RKO (cell line): ENCODE measurements around the gene MYOT.
"Not testable (repeated sequence)": the region's sequence is repeated elsewhere in the genome, so short reads cannot be mapped to it uniquely, and the experiment has no call there.

Experiments
- DNase-seq: peaks from one replicate; pipeline ENCODE4 v3.0.0-alpha.2; 2016; ENCODE audit warnings: low spot score

MYOT gene

GRCh38 chr5:137856201-137856600 lies 11.5 kb upstream of the MYOT start:
- DNase-seq: no peak

GRCh38 chr5:137856916-137857862 lies 10.5 kb upstream of the MYOT start:
- DNase-seq: no peak

GRCh38 chr5:137858223-137858916 lies 9.3 kb upstream of the MYOT start:
- no peak for DNase-seq

- DNase-seq: no peak
Observed at GRCh38 chr5:137858954-137859353, 8.7 kb upstream of the MYOT start.

GRCh38 chr5:137862251-137862650 lies 5.4 kb upstream of the MYOT start:
- DNase-seq: no peak

GRCh38 chr5:137863653-137864052 lies 4.0 kb upstream of the MYOT start:
- DNase-seq: not testable (repeated sequence)

- DNase-seq: no peak
Observed at GRCh38 chr5:137866541-137867388, 895 bp upstream of the MYOT start.

GRCh38 chr5:137870647-137871339 lies 3.1 kb downstream of the MYOT start:
- no peak for DNase-seq

GRCh38 chr5:137871571-137871970 lies 3.9 kb downstream of the MYOT start:
- no peak for DNase-seq

- no peak for DNase-seq
Observed at GRCh38 chr5:137872466-137872865, 4.8 kb downstream of the MYOT start.

GRCh38 chr5:137876101-137876500 lies 8.4 kb downstream of the MYOT start:
- no peak for DNase-seq

- DNase-seq: no peak
Observed at GRCh38 chr5:137880313-137880712, 12.7 kb downstream of the MYOT start.

GRCh38 chr5:137887831-137888230 lies 20.2 kb downstream of the MYOT start:
- DNase-seq: no peak

GRCh38 chr5:137888466-137888862 lies 20.8 kb downstream of the MYOT start:
- DNase-seq: no peak

- no peak for DNase-seq
Observed at GRCh38 chr5:137888863-137889759, 21.5 kb downstream of the MYOT start, which contains the start of gene PKD2L2. TSS of gene PKD2L2 (plus strand) at chr5:137889457. CDS start at chr5:137889492, 35 bp downstream.

GRCh38 chr5:137890845-137891244 lies 23.2 kb downstream of the MYOT start:
- DNase-seq: no peak

GRCh38 chr5:137891849-137892248 lies 24.2 kb downstream of the MYOT start:
- peak; percentile 8 for DNase-seq

GRCh38 chr5:137894586-137894985 lies 26.9 kb downstream of the MYOT start:
- DNase-seq: no peak

- no peak for DNase-seq
Observed at GRCh38 chr5:137896560-137896959, 28.9 kb downstream of the MYOT start.

- no peak for DNase-seq
Observed at GRCh38 chr5:137899493-137899892, 31.8 kb downstream of the MYOT start.
